SK-N-MC (cell line): ENCODE data around the gene NADSYN1.

ENCODE experiments used
- DNase-seq: peaks from one replicate; pipeline ENCODE4 v3.0.0-alpha.2; 2011; ENCODE audit warnings: low read depth, low spot score
- H3K27ac ChIP-seq: fragments of 200-600 bp; sonication (generic); 2 replicates; pipeline ENCODE4 v1.5.1; 2016; ENCODE audit warnings: mixed run types
- H3K36me3 ChIP-seq: fragments of 200-600 bp; sonication (generic); 2 replicates; pipeline ENCODE4 v1.6.1; 2017; ENCODE audit warnings: antibody characterized with exemption, low read length, mixed read lengths; ENCODE audit not compliant: insufficient read depth
- H3K4me3 ChIP-seq: fragments of 200-600 bp; sonication (generic); 2 replicates; pipeline ENCODE4 v1.5.1; 2016
- H3K9ac ChIP-seq: fragments of 200-600 bp; sonication (generic); 2 replicates; pipeline ENCODE4 v1.8.0; 2017; ENCODE audit warnings: mixed run types, mixed read lengths; ENCODE audit not compliant: insufficient read length
- H3K9me3 ChIP-seq: fragments of 200-600 bp; sonication (generic); 2 replicates; pipeline ENCODE4 v1.6.1; 2017; ENCODE audit warnings: low read depth, mild to moderate bottlenecking, antibody characterized with exemption, low read length, moderate library complexity, mixed read lengths
- EZH2 ChIP-seq: fragments of 200-600 bp; sonication (generic); IDR thresholded peaks from one replicate; pipeline ENCODE4 v1.6.1; 2017; ENCODE audit warnings: antibody characterized with exemption
- FOXP2 ChIP-seq: optimal IDR thresholded peaks from 2 replicates; pipeline ENCODE3; 2011; ENCODE audit warnings: mild to moderate bottlenecking, moderate library complexity; ENCODE audit not compliant: insufficient read depth; ENCODE audit errors: extremely low read length, control extremely low read depth
- POLR2AphosphoS5 ChIP-seq: IDR thresholded peaks from 2 replicates; pipeline ENCODE4 v1.6.1; 2012; ENCODE audit warnings: mild to moderate bottlenecking, low read depth, low read length, borderline replicate concordance

NADSYN1 gene

DNA sequence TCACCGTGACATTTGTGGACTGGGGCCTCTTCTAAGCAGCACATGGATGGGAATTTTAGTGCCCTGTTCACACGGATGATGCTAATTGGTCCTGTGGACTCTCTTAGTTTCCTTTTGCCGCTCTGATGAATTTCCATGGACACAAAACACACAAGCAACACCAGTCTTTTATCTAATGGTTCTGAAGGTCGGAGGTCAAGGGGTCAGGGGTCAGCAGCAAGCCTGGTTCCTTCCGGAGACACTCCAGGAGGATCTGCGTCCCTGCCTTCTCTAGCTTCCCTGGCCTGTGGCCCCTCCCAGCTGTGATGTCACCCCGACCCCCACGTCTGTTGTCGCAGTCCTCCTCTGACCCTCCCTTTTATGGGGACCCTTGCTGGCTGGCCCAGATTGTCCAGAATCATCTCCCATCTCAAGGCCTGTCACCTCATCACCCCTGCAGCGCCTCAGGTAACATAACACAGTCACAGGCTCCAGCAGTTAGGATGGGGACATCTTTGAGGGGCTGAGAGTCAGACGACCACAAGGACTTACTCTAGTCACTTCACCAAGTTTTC lies 6.8 kb downstream of the NADSYN1 start:
- Histone ChIP-seq H3K36me3 (peaks cover 26% of the 10 kb centered on the region; the same call in 1 of the 2 replicates), H3K9ac (no peak overlapping the region), H3K4me3 (no peak overlapping the region), H3K27ac (no peak overlapping the region), H3K9me3 (no peaks in the 10 kb centered on the region)
- no peak for TF ChIP-seq POLR2AphosphoS5
- TF ChIP-seq EZH2: no peak
- TF ChIP-seq FOXP2: no peak
- DNase-seq: no peak

DNA sequence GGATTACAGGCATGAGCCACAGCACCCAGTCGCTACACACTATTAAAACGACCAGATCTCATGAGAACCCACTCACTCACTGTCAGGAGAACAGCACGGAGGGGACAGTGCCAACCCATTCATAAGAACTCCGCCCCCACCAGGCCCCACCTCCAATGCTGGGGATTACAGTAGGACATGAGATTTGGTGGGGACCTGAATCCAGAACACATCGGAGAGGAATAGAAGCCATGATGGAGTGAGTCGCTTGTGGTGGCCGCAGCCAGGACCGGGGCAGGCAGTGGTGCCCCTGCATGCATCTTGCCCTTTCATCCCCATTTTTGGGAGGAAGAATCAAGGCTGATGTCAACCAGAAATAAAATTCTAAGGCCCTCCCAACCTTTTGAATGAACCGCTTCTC lies 8.7 kb downstream of the NADSYN1 start:
- Histone ChIP-seq H3K36me3 (peaks cover 12% of the 10 kb centered on the region; the same call in 1 of the 2 replicates), H3K27ac (no peak overlapping the region), H3K4me3 (no peak overlapping the region), H3K9ac (no peak overlapping the region), H3K9me3 (no peaks in the 10 kb centered on the region)
- DNase-seq: no peak
- no peak for TF ChIP-seq POLR2AphosphoS5
- TF ChIP-seq EZH2: no peak
- no peak for TF ChIP-seq FOXP2

DNA sequence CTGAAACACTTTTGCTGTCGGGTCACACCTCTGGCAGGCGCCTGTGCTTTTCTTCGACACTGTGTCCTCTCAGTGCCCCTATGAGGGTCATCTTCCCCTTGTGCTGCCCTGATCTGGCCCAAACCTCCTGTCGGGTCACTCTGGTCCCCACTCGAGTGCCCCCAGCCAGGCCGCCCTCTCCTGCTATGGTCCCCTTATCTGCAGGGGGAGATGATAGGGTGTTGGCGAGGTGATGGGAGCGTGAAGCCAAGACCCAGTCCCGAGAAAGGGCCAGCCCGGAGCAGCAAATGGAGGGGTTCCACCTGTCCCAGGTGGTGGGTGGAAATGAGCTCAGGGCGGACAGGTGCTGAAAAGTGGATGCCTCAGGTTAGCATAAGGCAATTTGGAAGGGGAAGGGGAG lies 9.7 kb downstream of the NADSYN1 start:
- TF ChIP-seq EZH2: no peak
- no peak for TF ChIP-seq POLR2AphosphoS5
- no peak for TF ChIP-seq FOXP2
- Histone ChIP-seq H3K9ac (no peak overlapping the region), H3K27ac (no peak overlapping the region), H3K36me3 (peaks cover 12% of the 10 kb centered on the region; the same call in 1 of the 2 replicates), H3K9me3 (no peaks in the 10 kb centered on the region), H3K4me3 (no peak overlapping the region)
- no peak for DNase-seq

DNA sequence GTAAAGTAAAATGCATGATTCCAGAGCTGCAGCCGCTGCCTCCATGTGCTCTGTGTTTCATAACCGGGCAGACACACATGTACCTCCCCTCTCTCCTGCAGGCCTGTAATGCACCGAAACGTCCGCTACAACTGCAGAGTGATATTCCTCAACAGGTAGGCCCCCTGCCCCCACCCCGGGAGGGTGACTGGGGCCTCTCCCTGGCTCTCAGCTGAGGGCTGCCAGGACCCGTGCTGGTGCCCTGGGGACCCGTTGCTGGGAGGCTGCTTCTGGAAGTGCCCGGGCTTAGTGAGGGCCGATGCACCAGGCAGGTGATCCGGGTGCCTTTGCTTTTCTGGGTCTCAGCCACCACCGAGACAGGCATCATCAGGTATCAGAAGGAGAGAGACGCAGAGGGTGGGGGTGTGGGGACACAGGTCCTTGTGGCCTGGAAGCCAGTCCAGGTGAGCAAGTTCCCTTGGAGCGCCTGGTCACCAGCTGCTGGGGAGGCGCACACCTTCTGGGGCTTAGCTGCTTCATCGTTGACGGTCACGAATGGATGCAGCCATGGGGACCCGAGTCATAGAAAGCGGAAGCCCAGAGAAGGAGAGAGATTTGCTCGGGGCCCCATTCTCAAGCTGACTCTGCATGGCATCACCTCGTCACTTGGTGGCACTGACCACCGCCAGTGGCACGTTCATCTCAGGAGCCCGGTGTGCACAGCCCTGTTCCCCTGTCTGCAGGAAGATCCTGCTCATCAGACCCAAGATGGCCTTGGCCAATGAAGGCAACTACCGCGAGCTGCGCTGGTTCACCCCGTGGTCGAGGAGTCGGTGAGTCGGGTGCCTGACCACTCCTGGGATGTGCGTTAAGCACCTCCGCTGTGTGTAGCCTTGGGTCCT lies 10.6 kb downstream of the NADSYN1 start:
- Histone ChIP-seq H3K27ac (no peak overlapping the region), H3K4me3 (no peak overlapping the region), H3K9ac (no peak overlapping the region), H3K9me3 (no peaks in the 10 kb centered on the region), H3K36me3 (peaks cover 12% of the 10 kb centered on the region; the same call in 1 of the 2 replicates)
- no peak for DNase-seq
- no peak for TF ChIP-seq FOXP2
- no peak for TF ChIP-seq POLR2AphosphoS5
- TF ChIP-seq EZH2: no peak

DNA sequence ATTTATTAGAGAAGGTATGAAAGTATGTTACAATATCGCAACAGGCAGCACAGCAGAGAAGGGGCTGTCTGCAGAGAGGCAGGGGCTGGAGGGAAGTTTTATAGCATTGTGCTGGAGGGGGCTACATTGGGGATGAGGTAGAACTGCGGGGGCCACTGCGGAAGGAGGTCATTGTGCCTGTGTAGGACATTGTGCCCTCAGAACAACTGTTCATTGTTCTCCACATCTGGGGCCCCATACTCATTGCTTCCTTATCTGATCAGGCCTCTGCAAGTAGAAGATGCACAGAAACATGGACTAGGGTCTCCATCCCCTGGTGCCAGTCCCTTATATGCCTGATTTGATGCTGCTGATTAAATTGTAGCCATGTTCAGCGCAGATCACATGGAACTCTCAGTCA lies 12.1 kb downstream of the NADSYN1 start:
- H3K4me3 ChIP-seq: no peak overlapping the region
- TF ChIP-seq EZH2: no peak
- TF ChIP-seq FOXP2: no peak
- TF ChIP-seq POLR2AphosphoS5: no peak
- no peak overlapping the region for H3K27ac ChIP-seq
- DNase-seq: no peak
- no peaks in the 10 kb centered on the region for H3K9me3 ChIP-seq
- H3K9ac ChIP-seq: no peak overlapping the region
- peaks cover 5% of the 10 kb centered on the region; the same call in 1 of the 2 replicates for H3K36me3 ChIP-seq

DNA sequence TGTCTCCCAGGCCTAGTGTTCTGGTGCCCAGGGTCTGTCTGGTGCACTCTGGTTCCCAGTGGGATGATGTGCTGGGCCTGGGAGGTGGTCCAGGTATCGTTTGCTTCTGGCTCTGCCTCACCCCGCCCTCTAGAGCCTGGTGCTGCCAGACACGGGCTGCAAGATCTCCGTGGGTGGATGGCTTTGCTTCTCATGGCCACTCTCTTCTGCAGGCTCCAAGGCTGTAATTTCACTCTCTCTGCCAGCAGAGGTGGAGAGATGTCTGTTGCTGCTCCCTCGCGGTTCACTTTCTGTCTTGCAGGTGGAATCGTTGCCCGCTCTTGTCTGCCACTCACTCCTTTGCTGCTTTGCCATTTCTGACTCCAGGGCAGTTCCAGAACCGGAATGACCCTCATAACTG lies 13.4 kb downstream of the NADSYN1 start:
- DNase-seq: no peak
- no peaks in the 10 kb centered on the region for H3K36me3 ChIP-seq
- no peaks in the 10 kb centered on the region for H3K9me3 ChIP-seq
- H3K9ac ChIP-seq: no peak overlapping the region
- TF ChIP-seq EZH2: no peak
- no peak for TF ChIP-seq FOXP2
- no peak for TF ChIP-seq POLR2AphosphoS5
- no peak overlapping the region for H3K27ac ChIP-seq
- no peak overlapping the region for H3K4me3 ChIP-seq

DNA sequence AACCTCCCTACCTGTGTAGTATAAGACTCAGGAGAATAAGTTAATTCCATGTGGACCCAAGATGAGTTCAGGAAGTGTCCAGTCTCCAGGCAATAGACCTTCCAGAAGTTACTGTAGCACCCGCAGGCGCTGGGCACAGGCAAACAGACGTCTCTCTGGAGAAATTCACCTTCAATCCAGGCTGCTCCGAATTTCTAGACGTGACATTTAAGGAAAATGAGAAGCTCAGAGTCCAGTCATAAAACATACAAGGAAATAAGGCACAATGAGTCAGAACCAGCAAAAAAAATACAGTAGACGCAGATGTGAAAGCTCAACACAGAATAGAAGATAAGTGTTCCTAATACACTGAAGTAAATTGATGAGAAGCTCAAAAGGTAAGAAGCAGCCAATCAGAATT lies 14.2 kb downstream of the NADSYN1 start:
- no peak for TF ChIP-seq EZH2
- TF ChIP-seq FOXP2: no peak
- TF ChIP-seq POLR2AphosphoS5: no peak
- no peak overlapping the region for H3K4me3 ChIP-seq

DNA sequence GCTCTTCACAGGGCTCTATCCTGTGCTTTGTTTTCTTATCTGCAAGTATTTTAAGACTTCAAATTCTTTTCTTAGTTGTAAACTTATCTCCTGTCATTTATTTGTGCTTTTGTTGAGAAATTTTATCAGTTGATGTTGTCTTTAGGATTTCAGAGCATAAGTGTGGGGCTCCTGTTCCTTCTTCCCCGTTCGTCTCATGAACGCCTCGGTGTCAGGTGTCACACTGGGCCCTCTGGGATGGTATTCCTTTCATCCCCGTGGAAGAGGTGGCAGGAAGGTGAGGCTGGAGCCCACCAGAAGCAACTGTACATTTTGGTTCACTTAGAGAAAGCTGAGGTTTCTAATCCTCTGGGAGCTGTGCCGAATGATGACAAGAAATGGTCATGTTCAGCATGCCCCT lies 17.9 kb downstream of the NADSYN1 start:
- Histone ChIP-seq H3K9me3 (no peaks in the 10 kb centered on the region), H3K4me3 (no peak overlapping the region), H3K36me3 (peaks cover 13% of the 10 kb centered on the region; the same call in 1 of the 2 replicates), H3K9ac (no peak overlapping the region), H3K27ac (no peak overlapping the region)
- DNase-seq: no peak
- no peak for TF ChIP-seq POLR2AphosphoS5
- TF ChIP-seq EZH2: no peak
- TF ChIP-seq FOXP2: no peak

More for the DNA sequence above, 14.2 kb downstream of the NADSYN1 start:
- no peak for DNase-seq
- Histone ChIP-seq H3K27ac (no peak overlapping the region), H3K36me3 (no peaks in the 10 kb centered on the region), H3K9me3 (no peaks in the 10 kb centered on the region), H3K9ac (no peak overlapping the region)

DNA sequence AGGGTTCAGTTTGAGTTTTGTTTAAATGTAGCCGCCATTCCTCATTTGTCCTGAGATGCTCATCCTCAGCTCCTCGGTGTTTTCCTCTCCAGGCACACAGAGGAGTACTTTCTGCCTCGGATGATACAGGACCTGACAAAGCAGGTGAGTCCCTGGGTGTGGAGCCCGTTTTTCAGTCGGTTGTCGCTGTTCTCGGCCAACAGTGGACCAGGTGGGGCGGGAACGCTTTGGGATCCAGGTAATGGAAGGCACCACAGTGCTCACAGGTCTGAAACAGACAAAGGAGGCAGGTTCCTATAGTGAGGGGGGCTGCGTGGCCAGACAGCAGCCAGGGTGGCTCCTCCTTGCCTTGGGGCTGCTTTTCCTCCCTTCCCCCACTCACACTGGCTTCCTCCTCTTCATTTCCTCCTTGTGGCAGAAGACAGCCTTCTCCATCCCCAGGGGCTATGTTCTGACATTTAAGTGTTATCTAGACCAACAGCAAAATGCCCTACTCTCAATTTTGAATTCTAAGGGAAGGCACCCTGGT lies 19.4 kb downstream of the NADSYN1 start:
- Histone ChIP-seq H3K4me3 (no peak overlapping the region), H3K36me3 (peaks cover 13% of the 10 kb centered on the region; the same call in 1 of the 2 replicates), H3K9ac (no peak overlapping the region), H3K9me3 (no peaks in the 10 kb centered on the region), H3K27ac (no peak overlapping the region)
- no peak for DNase-seq
- no peak for TF ChIP-seq EZH2
- TF ChIP-seq POLR2AphosphoS5: no peak
- TF ChIP-seq FOXP2: no peak
